ENCODE measurements around the gene RABEPK. TPM values are rescaled to one million over a fixed set of nuclear protein-coding genes. Genes with fewer than 3 reads are reported as not detected.
"Not testable (repeated sequence)": the region's sequence is repeated elsewhere in the genome, so short reads cannot be mapped to it uniquely, and the experiment has no call there.

Gene RABEPK
- total and polyA plus RNA-seq, 2 experiments from 2014 or later = 25.0 to 38.9 TPM

- H3K79me2 ChIP-seq (ENCODE audit: insufficient read depth) = peaks cover 97% of the 10 kb centered on the region
- H3K9me3 ChIP-seq (ENCODE audit: low read depth) = no peaks in the 10 kb centered on the region
- peaks cover 25% of the 10 kb centered on the region for H3K4me1 ChIP-seq (ENCODE audit: insufficient read depth)
- peak; percentile 35 for DNase-seq
- TF ChIP-seq EZH2 (IDR thresholded peaks at IDR 0.05; ENCODE audit: insufficient read depth, poor library complexity, severe bottlenecking) = no peak
- no peak for TF ChIP-seq EZH2phosphoT487 (IDR thresholded peaks at IDR 0.05; ENCODE audit: insufficient read depth, low read depth)
- H3F3A ChIP-seq (ENCODE audit: insufficient read depth) = peaks cover 18% of the 10 kb centered on the region; the same call in 1 of the 2 replicates
- no peak overlapping the region for H3K27ac ChIP-seq
- H3K4me2 ChIP-seq (ENCODE audit: unreplicated experiment) = no peak overlapping the region
- in situ Hi-C loops (cut with MboI) = no loop called here
- no peak overlapping the region for H3K9ac ChIP-seq
- no peaks in the 10 kb centered on the region for H4K20me1 ChIP-seq (ENCODE audit: insufficient read depth)
- no peaks in the 10 kb centered on the region for H3K9me2 ChIP-seq (ENCODE audit: insufficient read depth)
- no peak overlapping the region for H3K4me3 ChIP-seq
- WGBS, 2 experiments (ENCODE audit: low coverage in 1 of 2, low lambda C conversion rate in 2 of 2, missing lambda C conversion rate in 2 of 2) = 34 to 36% methylated on average over 6 of the region's 6 CpGs
- H3K27me3 ChIP-seq (replicated peaks; ENCODE audit: insufficient read depth) = no peaks in the 10 kb centered on the region
- peaks cover 8% of the 10 kb centered on the region; the same call in 1 of the 2 replicates for H3K36me3 ChIP-seq (ENCODE audit: low read depth)
- no peak overlapping the region for H2AFZ ChIP-seq
Measured at GRCh38 chr9:125172031-125172755, 28.1 kb upstream of the RABEPK start.

DNA sequence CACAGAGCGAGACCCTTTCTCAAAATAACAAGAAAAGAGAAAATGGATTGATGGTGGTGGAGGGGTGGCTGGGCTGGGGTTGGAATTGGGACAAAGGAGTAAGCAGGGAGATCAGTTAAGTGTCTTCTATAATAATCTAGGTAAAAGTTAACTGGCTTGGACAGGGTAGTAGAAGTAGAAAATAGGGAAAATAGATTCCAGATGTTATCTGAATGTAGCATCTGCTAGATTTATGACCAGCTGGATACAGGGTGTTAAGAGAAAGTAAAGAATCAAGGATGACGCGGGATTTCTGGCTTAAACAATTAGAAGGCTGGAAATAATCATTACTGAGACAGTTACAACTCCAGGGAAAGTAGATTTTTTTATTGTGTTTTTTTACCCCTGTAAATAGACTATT, 23.7 kb upstream of the RABEPK start:
- Histone ChIP-seq H3K9me3 (ENCODE audit: low read depth) (no peaks in the 10 kb centered on the region), H4K20me1 (ENCODE audit: insufficient read depth) (no peaks in the 10 kb centered on the region), H3F3A (ENCODE audit: insufficient read depth) (peaks cover 16% of the 10 kb centered on the region; the same call in 1 of the 2 replicates), H3K27ac (peak overlapping the region; percentile 39), H2AFZ (peak overlapping the region; percentile 49), H3K27me3 (replicated peaks; ENCODE audit: insufficient read depth) (no peaks in the 10 kb centered on the region), H3K4me3 (peak overlapping the region; percentile 55), H3K9me2 (ENCODE audit: insufficient read depth) (no peaks in the 10 kb centered on the region), H3K36me3 (ENCODE audit: low read depth) (no peaks in the 10 kb centered on the region), H3K4me1 (ENCODE audit: insufficient read depth) (peaks cover 20% of the 10 kb centered on the region), H3K9ac (peak overlapping the region; percentile 59), H3K79me2 (ENCODE audit: insufficient read depth) (peaks cover 100% of the 10 kb centered on the region), H3K4me2 (ENCODE audit: unreplicated experiment) (peak overlapping the region; percentile 60)
- DNase-seq = peak; percentile 64
- in situ Hi-C loops (cut with MboI) = no loop called here
- WGBS, 2 experiments (ENCODE audit: low coverage in 1 of 2, low lambda C conversion rate in 2 of 2, missing lambda C conversion rate in 2 of 2) = 27 to 37% methylated on average over 3 of the region's 3 CpGs
- no peak for TF ChIP-seq EZH2phosphoT487 (IDR thresholded peaks at IDR 0.05; ENCODE audit: insufficient read depth, low read depth)
- TF ChIP-seq EZH2 (IDR thresholded peaks at IDR 0.05; ENCODE audit: insufficient read depth, poor library complexity, severe bottlenecking) = no peak

DNA sequence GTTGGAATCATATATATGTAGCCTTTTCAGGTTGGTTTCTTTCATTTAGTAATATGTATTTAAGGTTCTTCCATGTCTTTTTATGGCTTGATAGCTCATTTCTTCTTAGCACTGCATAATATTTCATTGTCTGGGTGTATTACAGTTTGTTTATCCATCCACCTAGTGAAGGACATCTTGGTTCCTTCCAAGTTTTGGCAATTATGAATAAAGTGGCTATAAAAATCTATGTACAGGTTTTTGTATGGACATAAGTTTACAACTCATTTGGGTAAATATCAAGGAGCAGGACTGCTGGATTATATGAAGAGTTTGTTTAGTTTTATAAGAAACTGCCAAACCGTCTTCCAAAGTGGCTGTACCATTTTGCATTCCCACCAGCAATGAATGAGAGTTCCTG, 22.5 kb upstream of the RABEPK start:
- 97 to 100% methylated on average over 1 of the region's 1 CpG for WGBS, 2 experiments (ENCODE audit: low coverage in 1 of 2, low lambda C conversion rate in 2 of 2, missing lambda C conversion rate in 2 of 2)

DNA sequence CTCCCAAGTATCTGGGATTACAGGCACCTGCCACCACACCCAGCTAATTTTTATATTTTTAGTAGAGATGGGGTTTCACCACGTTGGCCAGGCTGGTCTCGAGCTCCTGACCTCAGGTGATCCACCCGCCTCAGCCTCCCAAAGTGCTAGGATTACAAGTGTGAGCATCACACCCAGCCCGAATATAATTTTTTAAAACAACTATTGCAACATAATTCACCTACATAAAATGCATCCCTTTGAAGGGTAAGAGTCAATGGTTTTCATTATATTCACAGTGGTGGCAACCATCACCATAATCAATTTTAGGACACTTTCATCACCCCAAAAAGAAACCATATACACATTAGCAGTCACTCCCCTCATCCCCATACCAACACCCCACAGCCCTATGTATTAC, 20.6 kb upstream of the RABEPK start:
- H3F3A ChIP-seq (ENCODE audit: insufficient read depth); H3K36me3 ChIP-seq (ENCODE audit: low read depth); H4K20me1 ChIP-seq (ENCODE audit: insufficient read depth); H3K27ac ChIP-seq; H3K9ac ChIP-seq; H2AFZ ChIP-seq; in situ Hi-C loops (cut with MboI); H3K9me2 ChIP-seq (ENCODE audit: insufficient read depth); H3K4me2 ChIP-seq (ENCODE audit: unreplicated experiment); DNase-seq; H3K27me3 ChIP-seq (replicated peaks; ENCODE audit: insufficient read depth); H3K4me3 ChIP-seq; H3K9me3 ChIP-seq (ENCODE audit: low read depth): not testable (repeated sequence)
- WGBS, 2 experiments (ENCODE audit: low coverage in 1 of 2, low lambda C conversion rate in 2 of 2, missing lambda C conversion rate in 2 of 2) = 74% methylated on average over 4 of the region's 4 CpGs
- Histone ChIP-seq H3K4me1 (ENCODE audit: insufficient read depth) (peaks cover 12% of the 10 kb centered on the region), H3K79me2 (ENCODE audit: insufficient read depth) (peaks cover 100% of the 10 kb centered on the region)

More for the DNA sequence above, 22.5 kb upstream of the RABEPK start:
- TF ChIP-seq EZH2phosphoT487 (IDR thresholded peaks at IDR 0.05; ENCODE audit: insufficient read depth, low read depth) (no peak), EZH2 (IDR thresholded peaks at IDR 0.05; ENCODE audit: insufficient read depth, poor library complexity, severe bottlenecking) (no peak)
- Histone ChIP-seq H3K27me3 (replicated peaks; ENCODE audit: insufficient read depth) (no peaks in the 10 kb centered on the region), H3K4me2 (ENCODE audit: unreplicated experiment) (no peak overlapping the region), H2AFZ (no peak overlapping the region), H4K20me1 (ENCODE audit: insufficient read depth) (no peaks in the 10 kb centered on the region), H3K4me1 (ENCODE audit: insufficient read depth) (peaks cover 12% of the 10 kb centered on the region), H3K9ac (no peak overlapping the region), H3K4me3 (no peak overlapping the region), H3K36me3 (ENCODE audit: low read depth) (no peaks in the 10 kb centered on the region), H3F3A (ENCODE audit: insufficient read depth) (peaks cover 7% of the 10 kb centered on the region; the same call in 1 of the 2 replicates), H3K9me3 (ENCODE audit: low read depth) (no peaks in the 10 kb centered on the region), H3K79me2 (ENCODE audit: insufficient read depth) (peaks cover 100% of the 10 kb centered on the region), H3K9me2 (ENCODE audit: insufficient read depth) (no peaks in the 10 kb centered on the region), H3K27ac (no peak overlapping the region)
- DNase-seq = no peak
- in situ Hi-C loops (cut with MboI) = no loop called here
